Sigmoid colon (tissue), 7 donors: Measurements from ENCODE around the gene CASP7. TPM values are rescaled to one million over a fixed set of nuclear protein-coding genes. Genes with fewer than 3 reads are reported as not detected.
A peak's percentile ranks its signal among the peaks of the same experiment; 100 is the strongest.

Source experiments
- DNase-seq: peaks from one replicate; pipeline ENCODE4 v3.0.0-alpha.2; 2019
- H3K27ac ChIP-seq, 4 donors: fragments of 200-600 bp; sonication (generic); one replicate each; pipeline ENCODE4 v1.5.1; 2016 to 2019; ENCODE audit warnings: mild to moderate bottlenecking in 1 of 4
- H3K27me3 ChIP-seq, 3 donors: fragments of 200-600 bp; sonication (generic); one replicate each; pipeline ENCODE4 v1.5.1; 2019; ENCODE audit warnings: mild to moderate bottlenecking in 1 of 3
- H3K36me3 ChIP-seq, 4 donors: fragments of 200-600 bp; sonication (generic); one replicate each; pipeline ENCODE4 v1.5.1; 2016 to 2019
- H3K4me1 ChIP-seq, 4 donors: fragments of 200-600 bp; sonication (generic); one replicate each; pipeline ENCODE4 v1.5.1; 2017 to 2019
- H3K4me3 ChIP-seq, 4 donors: fragments of 200-600 bp; sonication (generic); one replicate each; pipeline ENCODE4 v1.5.1; 2017 to 2019; ENCODE audit warnings: mild to moderate bottlenecking in 2 of 4, moderate library complexity in 1 of 4
- H3K9me3 ChIP-seq, 4 donors: fragments of 200-600 bp in 3 of 4; sonication (generic) in 3 of 4; one replicate each; pipeline versions ENCODE4 v1.5.1 to v1.6.1; 2013 to 2019
- CTCF ChIP-seq, 4 experiments: fragments of 450-650 bp in 3 of 4; fragments of 200-600 bp in 1 of 4; IDR thresholded peaks; one replicate each; pipeline ENCODE4 v1.5.1; 2016 to 2019; ENCODE audit warnings: antibody characterized with exemption in 4 of 4, mild to moderate bottlenecking in 3 of 4, moderate library complexity in 2 of 4
- EP300 ChIP-seq, 4 donors: sonication (generic); formaldehyde crosslinking; IDR thresholded peaks; one replicate each; pipeline ENCODE4 v1.6.1; 2017; ENCODE audit warnings: antibody characterized with exemption in 4 of 4
- POLR2A ChIP-seq, 2 donors: fragments of 450-650 bp; IDR thresholded peaks; one replicate each; pipeline ENCODE4 v1.6.1; 2016; ENCODE audit warnings: antibody characterized with exemption in 2 of 2, mild to moderate bottlenecking in 2 of 2, moderate library complexity in 2 of 2
- POLR2AphosphoS5 ChIP-seq, 4 donors: sonication (generic); formaldehyde crosslinking; IDR thresholded peaks; one replicate each; pipeline ENCODE4 v1.6.1; 2017; ENCODE audit warnings: antibody characterized with exemption in 4 of 4
- WGBS, 2 donors: extraction: QIAGEN DNeasy Blood & Tissue Kit; methylation state at CpG; one replicate each; pipeline ENCODE4 v1.1.7; 2013; 5-methylcytosine and 5-hydroxymethylcytosine counted together
- intact Hi-C: fragments of 100-400 bp; cut with DNase I; formaldehyde crosslinking; loops from one replicate; pipeline ENCODE4 v1.15.1; 2023
- polyA plus RNA-seq, 3 donors: library from polyadenylated mRNA; stranded (reverse); fragments of 200-250 nt; gene quantifications; one replicate each; pipeline ENCODE4 v1.2.3, GENCODE V29; 2013
- total RNA-seq, 4 donors: library from RNA; depleted of rRNA; stranded (reverse); fragments of >200 nt; gene quantifications; one replicate each; pipeline ENCODE4 v1.1.0, GENCODE V29; 2016
- donor health status: healthy with polysubstance abuse.
- donor health status: Bipolar disorder and iron deficiency.
- donor health status: healthy.

CASP7 gene
- total and polyA plus RNA-seq, 7 donors, result 11.4 to 338 (median 17.8) TPM

DNA sequence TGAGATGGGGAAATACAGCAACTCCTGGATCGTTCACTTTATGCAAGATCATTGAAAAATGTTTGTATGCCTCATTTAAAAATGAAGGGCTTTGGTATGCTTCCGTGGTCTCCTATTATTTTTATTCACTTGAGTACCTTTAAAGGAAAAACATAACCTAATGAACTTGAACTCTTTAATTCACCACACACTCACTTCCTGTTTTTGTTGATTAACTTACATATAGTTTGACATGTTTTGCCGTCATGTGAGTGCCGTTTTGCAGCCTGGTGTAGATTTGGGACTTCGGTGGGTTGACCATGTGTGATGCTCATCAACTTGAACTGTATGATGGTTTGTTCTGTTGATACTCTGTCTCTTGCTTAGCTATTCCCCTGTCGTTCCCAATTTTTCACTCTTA lies 28.9 kb downstream of the CASP7 start:
- no peak for DNase-seq
- H3K27me3 ChIP-seq, result no peaks in the 10 kb centered on the region
- intact Hi-C loops, result loop anchor here (5.0 kb wide), 3 partner anchors 89 to 394 kb away; partner anchors contain the start of genes DCLRE1A and NHLRC2
- peak overlapping the region in 2 of 4 donors; percentile 66 to 69 for H3K27ac ChIP-seq
- no peaks in the 10 kb centered on the region for H3K36me3 ChIP-seq
- TF ChIP-seq CTCF (IDR thresholded peaks at IDR 0.05) (no peak), POLR2A (IDR thresholded peaks at IDR 0.05) (no peak), POLR2AphosphoS5 (IDR thresholded peaks at IDR 0.05) (no peak), EP300 (IDR thresholded peaks at IDR 0.05) (no peak)
- H3K4me3 ChIP-seq, result no peak overlapping the region
- peaks cover 0 to 58% (median 45%) of the 10 kb centered on the region in 4 donors for H3K4me1 ChIP-seq
- H3K9me3 ChIP-seq, result no peaks in the 10 kb centered on the region
- WGBS, 2 donors, result 88 to 89% methylated on average over 6 of the region's 6 CpGs

- TF ChIP-seq EP300 (IDR thresholded peaks at IDR 0.05), result no peak
- no peak for TF ChIP-seq POLR2A (IDR thresholded peaks at IDR 0.05)
- peak in 3 of 4 donors; percentile 21 to 55 (median 40) for TF ChIP-seq POLR2AphosphoS5 (IDR thresholded peaks at IDR 0.05)
- no peak for TF ChIP-seq CTCF (IDR thresholded peaks at IDR 0.05)
- Histone ChIP-seq H3K4me3 (no peak overlapping the region), H3K4me1 (peaks cover 0 to 58% (median 45%) of the 10 kb centered on the region in 4 donors), H3K9me3 (no peaks in the 10 kb centered on the region), H3K27me3 (no peaks in the 10 kb centered on the region), H3K27ac (peak overlapping the region; percentile 3 to 69 (median 58)), H3K36me3 (no peaks in the 10 kb centered on the region)
- no peak for DNase-seq
- WGBS, 2 donors, result 68 to 86% methylated on average over 8 of the region's 8 CpGs
- intact Hi-C loops, result loop anchor here (5.0 kb wide), 3 partner anchors 88 to 393 kb away; partner anchors contain the start of genes DCLRE1A and NHLRC2
Observed at GRCh38 chr10:113709221-113709838, 29.6 kb downstream of the CASP7 start.

GRCh38 chr10:113711142-113711541 lies 31.4 kb downstream of the CASP7 start:
- no peak overlapping the region for H3K4me3 ChIP-seq
- intact Hi-C loops, result no loop called here
- TF ChIP-seq EP300 (IDR thresholded peaks at IDR 0.05) (no peak), CTCF (IDR thresholded peaks at IDR 0.05) (no peak), POLR2AphosphoS5 (IDR thresholded peaks at IDR 0.05) (no peak), POLR2A (IDR thresholded peaks at IDR 0.05) (no peak)
- peaks cover 0 to 45% (median 35%) of the 10 kb centered on the region in 4 donors for H3K4me1 ChIP-seq
- peak overlapping the region in 1 of 4 donors; percentile 69 for H3K27ac ChIP-seq
- DNase-seq, result no peak
- no peaks in the 10 kb centered on the region for H3K9me3 ChIP-seq
- H3K27me3 ChIP-seq, result no peaks in the 10 kb centered on the region
- H3K36me3 ChIP-seq, result peaks cover 0 to 7% (median 3%) of the 10 kb centered on the region in 4 donors
- 50 to 62% methylated on average over 2 of the region's 2 CpGs for WGBS, 2 donors

GRCh38 chr10:113712024-113712423 lies 32.3 kb downstream of the CASP7 start:
- 86 to 91% methylated on average over 3 of the region's 3 CpGs for WGBS, 2 donors
- no peak for DNase-seq
- Histone ChIP-seq H3K9me3 (no peaks in the 10 kb centered on the region), H3K27me3 (no peaks in the 10 kb centered on the region), H3K36me3 (peaks cover 0 to 7% (median 3%) of the 10 kb centered on the region in 4 donors), H3K4me3 (no peak overlapping the region), H3K4me1 (peaks cover 0 to 37% (median 31%) of the 10 kb centered on the region in 4 donors), H3K27ac (no peak overlapping the region)
- intact Hi-C loops, result no loop called here
- TF ChIP-seq POLR2AphosphoS5 (IDR thresholded peaks at IDR 0.05) (no peak), EP300 (IDR thresholded peaks at IDR 0.05) (no peak)

GRCh38 chr10:113712755-113713639 lies 33.3 kb downstream of the CASP7 start:
- no peak for DNase-seq
- H3K4me1 ChIP-seq, result peaks cover 0 to 34% (median 29%) of the 10 kb centered on the region in 4 donors
- no peak overlapping the region for H3K27ac ChIP-seq
- no peak overlapping the region for H3K4me3 ChIP-seq
- no peaks in the 10 kb centered on the region for H3K9me3 ChIP-seq
- no peaks in the 10 kb centered on the region for H3K27me3 ChIP-seq
- no peak for TF ChIP-seq POLR2A (IDR thresholded peaks at IDR 0.05)
- TF ChIP-seq POLR2AphosphoS5 (IDR thresholded peaks at IDR 0.05), result no peak
- TF ChIP-seq CTCF (IDR thresholded peaks at IDR 0.05), result no peak
- TF ChIP-seq EP300 (IDR thresholded peaks at IDR 0.05), result no peak
- H3K36me3 ChIP-seq, result peaks cover 0 to 12% (median 3%) of the 10 kb centered on the region in 4 donors
- WGBS, 2 donors, result 28 to 75% methylated on average over 8 of the region's 8 CpGs
- intact Hi-C loops, result no loop called here
